Psoas muscle (tissue), 8 donors: Measurements from ENCODE around the gene ASAP2. TPM values are rescaled to one million over a fixed set of nuclear protein-coding genes. Genes with fewer than 3 reads are reported as not detected.

Source experiments
- ATAC-seq, 4 donors: fragments of 200-7000 bp; cut with Tn5 transposase; one replicate each; pipeline ENCODE4 v1.9.1; 2020; ENCODE audit warnings: moderate library complexity in 3 of 4, mild to moderate bottlenecking in 2 of 4
- DNase-seq, 2 donors: peaks; one replicate each; pipeline ENCODE4 v3.0.0-alpha.2; 2020
- H3K27ac ChIP-seq: fragments of 200-600 bp; one replicate; pipeline ENCODE4 v1.8.0; 2022
- H3K27me3 ChIP-seq, 3 donors: fragments of 200-600 bp in 1 of 3; one replicate each; pipeline versions ENCODE4 v1.6.1 to v1.8.0; 2013 to 2022; ENCODE audit warnings: low read length in 2 of 3, mild to moderate bottlenecking in 2 of 3, moderate library complexity in 1 of 3; ENCODE audit not compliant: insufficient read depth in 3 of 3
- H3K36me3 ChIP-seq, 2 donors: fragments of 200-600 bp in 1 of 2; one replicate each; pipeline versions ENCODE4 v1.6.1 to v1.8.0; 2013 to 2022; ENCODE audit warnings: low read depth in 1 of 2, mild to moderate bottlenecking in 1 of 2, moderate library complexity in 1 of 2; ENCODE audit not compliant: insufficient read depth in 1 of 2
- H3K4me1 ChIP-seq: fragments of 200-600 bp; one replicate; pipeline ENCODE4 v1.8.0; 2022
- H3K4me3 ChIP-seq: fragments of 200-600 bp; one replicate; pipeline ENCODE4 v1.8.0; 2022; ENCODE audit warnings: mild to moderate bottlenecking
- H3K9me3 ChIP-seq: fragments of 200-600 bp; one replicate; pipeline ENCODE4 v1.8.0; 2022
- whole genome bisulfite sequencing, 3 donors: extraction: QIAGEN DNeasy Blood & Tissue Kit; methylation state at CpG; one replicate each; pipeline versions ENCODE4 v1.1.6 to v1.1.7; 2013; 5-methylcytosine and 5-hydroxymethylcytosine counted together
- intact Hi-C, 2 donors: fragments of 100-400 bp; cut with DNase I; formaldehyde crosslinking; loops; one replicate each; pipeline versions ENCODE4 v1.11.0 to v1.14.2; 2022
- polyA plus RNA-seq, 3 donors: library from polyadenylated mRNA; stranded (reverse); fragments of 200-250 nt; gene quantifications; one replicate each; pipeline ENCODE4 v1.2.3, GENCODE V29; 2013
- total RNA-seq, 4 donors: library from RNA; stranded (reverse); fragmentation: NEBNext Ultra II Directional in 2 of 4; extraction: Animal tissue kit (Norgen Biotek cat#: 25700) in 2 of 4; gene quantifications; one replicate each; pipeline versions ENCODE4 v1.2.1 to v1.2.4, GENCODE V29; 2021 to 2023
- TF ChIP-seq, protein P1 (sequence below): fragments of 200-600 bp; IDR thresholded peaks from one replicate; pipeline ENCODE4 v1.8.0; 2022; ENCODE audit warnings: antibody characterized with exemption
- donor health status: healthy with polysubstance abuse.
- donor health status: DM: no; HTN: no; CAD: no; lungs with moderate emphysema.
- donor health status: Bipolar disorder and iron deficiency.
- donor health status: healthy.
- donor health status: DM: yes; HTN: yes; CAD: no.
- donor health status: DM: no; HTN: no; CAD: no.
- donor health status: DM: no; HTN: no; CAD: no.
- donor health status: DM: yes; HTN: yes; CAD: no.

Gene ASAP2
- total and polyA plus RNA-seq, 7 donors: 1.6 to 9.0 (median 3.3) TPM

DNA sequence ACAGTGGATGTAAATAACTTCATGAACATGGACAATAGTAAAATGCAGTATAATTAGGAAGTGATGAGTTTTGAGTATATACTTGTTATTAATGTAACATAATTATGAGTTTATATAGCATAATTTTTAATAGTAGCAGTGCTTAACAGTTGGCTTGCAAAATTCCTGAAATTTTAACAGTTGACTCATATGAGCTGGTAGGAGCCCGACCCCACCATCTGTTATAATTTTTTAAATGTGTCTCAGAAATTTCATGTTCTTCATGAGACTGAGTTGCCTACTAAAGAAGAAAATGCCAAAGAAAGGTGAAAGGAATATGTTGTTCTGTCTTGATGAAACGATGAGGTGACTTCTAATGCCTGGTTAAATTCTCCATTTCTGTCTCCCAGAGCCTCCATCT lies 154.1 kb downstream of the ASAP2 start:
- H3K9me3 ChIP-seq: no peaks in the 10 kb centered on the region
- no peaks in the 10 kb centered on the region for H3K27me3 ChIP-seq
- DNase-seq: no peak
- no peak overlapping the region for H3K4me3 ChIP-seq
- intact Hi-C loops: no loop called here
- ATAC-seq: no peak
- WGBS, 3 donors: 59 to 83% (median 83%) methylated on average over 2 of the region's 2 CpGs
- H3K27ac ChIP-seq: no peak overlapping the region
- no peaks in the 10 kb centered on the region for H3K4me1 ChIP-seq
- TF ChIP-seq, protein P1, sequence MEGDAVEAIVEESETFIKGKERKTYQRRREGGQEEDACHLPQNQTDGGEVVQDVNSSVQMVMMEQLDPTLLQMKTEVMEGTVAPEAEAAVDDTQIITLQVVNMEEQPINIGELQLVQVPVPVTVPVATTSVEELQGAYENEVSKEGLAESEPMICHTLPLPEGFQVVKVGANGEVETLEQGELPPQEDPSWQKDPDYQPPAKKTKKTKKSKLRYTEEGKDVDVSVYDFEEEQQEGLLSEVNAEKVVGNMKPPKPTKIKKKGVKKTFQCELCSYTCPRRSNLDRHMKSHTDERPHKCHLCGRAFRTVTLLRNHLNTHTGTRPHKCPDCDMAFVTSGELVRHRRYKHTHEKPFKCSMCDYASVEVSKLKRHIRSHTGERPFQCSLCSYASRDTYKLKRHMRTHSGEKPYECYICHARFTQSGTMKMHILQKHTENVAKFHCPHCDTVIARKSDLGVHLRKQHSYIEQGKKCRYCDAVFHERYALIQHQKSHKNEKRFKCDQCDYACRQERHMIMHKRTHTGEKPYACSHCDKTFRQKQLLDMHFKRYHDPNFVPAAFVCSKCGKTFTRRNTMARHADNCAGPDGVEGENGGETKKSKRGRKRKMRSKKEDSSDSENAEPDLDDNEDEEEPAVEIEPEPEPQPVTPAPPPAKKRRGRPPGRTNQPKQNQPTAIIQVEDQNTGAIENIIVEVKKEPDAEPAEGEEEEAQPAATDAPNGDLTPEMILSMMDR: no peak
- peaks cover 0 to 28% of the 10 kb centered on the region in 2 donors for H3K36me3 ChIP-seq

DNA sequence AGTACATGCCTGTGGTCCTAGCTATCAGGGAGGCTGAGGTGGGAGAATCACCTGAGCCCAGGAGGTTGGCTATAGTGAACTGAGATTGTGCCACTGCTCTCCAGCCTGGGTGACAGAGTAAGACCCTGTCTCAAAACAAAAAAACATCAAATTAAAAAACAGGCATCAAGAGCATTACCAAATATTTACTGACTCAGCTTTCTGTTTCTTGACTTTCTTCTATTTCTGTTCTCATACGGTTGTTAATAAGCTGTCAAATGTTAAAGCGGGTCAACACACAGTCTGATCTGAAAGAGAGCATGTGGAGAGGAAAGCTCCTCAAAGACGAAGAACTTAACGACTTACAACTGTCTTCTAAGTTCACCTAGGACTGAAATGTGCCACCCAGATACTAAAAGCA lies 157.8 kb downstream of the ASAP2 start:
- ATAC-seq: no peak
- TF ChIP-seq, protein P1: no peak
- no peak overlapping the region for H3K27ac ChIP-seq
- WGBS, 3 donors: 81 to 83% (median 82%) methylated on average over 4 of the region's 4 CpGs
- intact Hi-C loops: no loop called here
- no peaks in the 10 kb centered on the region for H3K4me1 ChIP-seq
- no peaks in the 10 kb centered on the region for H3K27me3 ChIP-seq
- no peaks in the 10 kb centered on the region for H3K9me3 ChIP-seq
- H3K36me3 ChIP-seq: peaks cover 0 to 17% of the 10 kb centered on the region in 2 donors
- H3K4me3 ChIP-seq: no peak overlapping the region
- no peak for DNase-seq

DNA sequence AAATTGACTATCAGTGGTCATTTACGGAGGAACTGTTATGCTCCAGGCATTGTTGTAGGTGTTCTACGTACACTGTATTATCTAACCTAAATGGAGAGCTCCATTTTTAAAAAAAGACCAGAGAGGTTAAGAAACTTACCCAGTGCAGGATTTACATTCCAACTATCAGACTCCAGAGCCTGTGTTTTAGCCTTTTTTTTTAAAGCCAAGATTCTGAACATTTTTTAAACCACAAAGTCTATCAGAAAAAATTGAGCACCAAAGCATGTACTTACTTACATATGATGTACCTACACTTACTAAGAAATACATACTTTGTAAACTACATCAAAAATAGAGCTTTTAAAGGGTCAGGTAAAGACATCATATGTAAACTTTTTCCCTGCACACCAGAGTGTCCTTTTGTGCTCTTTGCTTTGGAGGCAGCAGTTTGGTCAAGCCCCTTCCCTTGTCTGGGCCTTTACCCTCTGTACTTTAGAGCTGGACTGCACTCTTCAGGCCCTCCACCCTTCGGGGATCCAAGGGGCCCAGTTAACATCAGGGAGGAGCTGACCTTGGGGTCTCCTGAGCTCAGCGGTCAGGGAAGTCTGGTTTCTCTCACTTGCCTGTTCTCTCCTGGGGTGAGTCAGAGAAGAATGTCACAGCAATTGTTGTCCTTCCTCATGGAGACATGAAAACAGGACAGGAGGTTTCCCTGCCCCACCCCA lies 158.3 kb downstream of the ASAP2 start:
- no peaks in the 10 kb centered on the region for H3K27me3 ChIP-seq
- DNase-seq (no peak), ATAC-seq (no peak)
- H3K9me3 ChIP-seq: no peaks in the 10 kb centered on the region
- H3K36me3 ChIP-seq: peaks cover 0 to 18% of the 10 kb centered on the region in 2 donors
- H3K4me3 ChIP-seq: no peak overlapping the region
- H3K27ac ChIP-seq: no peak overlapping the region
- intact Hi-C loops: no loop called here
- TF ChIP-seq, protein P1: no peak
- 65 to 75% (median 67%) methylated on average over 4 of the region's 4 CpGs for WGBS, 3 donors
- H3K4me1 ChIP-seq: no peaks in the 10 kb centered on the region

DNA sequence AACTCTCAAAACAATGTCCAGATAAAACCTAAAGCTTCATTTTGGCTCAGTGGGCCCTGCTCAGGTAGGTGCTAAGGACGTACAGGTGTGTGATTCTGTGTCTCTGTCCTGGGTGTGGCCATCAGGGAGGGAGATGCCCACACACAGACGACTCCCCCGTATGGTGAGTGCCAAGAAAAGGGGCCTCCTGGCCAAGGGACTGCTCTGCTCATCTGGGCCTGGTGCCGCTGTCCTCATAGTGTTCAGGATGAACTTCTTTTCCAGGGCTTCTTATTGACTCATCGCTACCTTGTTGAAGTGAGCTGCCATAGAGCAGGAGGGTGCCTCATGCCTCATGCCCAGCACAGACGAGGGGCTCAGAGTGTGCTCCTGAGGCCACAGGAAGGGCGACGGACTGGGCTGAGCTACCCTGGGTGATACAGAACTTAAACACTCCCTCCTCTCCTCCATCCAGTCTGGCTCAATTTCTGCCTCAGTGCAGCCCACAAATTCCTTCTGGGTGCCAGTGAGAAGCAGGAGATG lies 158.9 kb downstream of the ASAP2 start:
- H3K4me3 ChIP-seq: no peak overlapping the region
- no peaks in the 10 kb centered on the region for H3K27me3 ChIP-seq
- no peaks in the 10 kb centered on the region for H3K4me1 ChIP-seq
- no peak overlapping the region for H3K27ac ChIP-seq
- peaks cover 0 to 18% of the 10 kb centered on the region in 2 donors for H3K36me3 ChIP-seq
- WGBS, 3 donors: 84 to 88% (median 87%) methylated on average over 8 of the region's 8 CpGs
- no peak for DNase-seq
- ATAC-seq: no peak
- intact Hi-C loops: no loop called here
- TF ChIP-seq, protein P1: no peak
- H3K9me3 ChIP-seq: no peaks in the 10 kb centered on the region

DNA sequence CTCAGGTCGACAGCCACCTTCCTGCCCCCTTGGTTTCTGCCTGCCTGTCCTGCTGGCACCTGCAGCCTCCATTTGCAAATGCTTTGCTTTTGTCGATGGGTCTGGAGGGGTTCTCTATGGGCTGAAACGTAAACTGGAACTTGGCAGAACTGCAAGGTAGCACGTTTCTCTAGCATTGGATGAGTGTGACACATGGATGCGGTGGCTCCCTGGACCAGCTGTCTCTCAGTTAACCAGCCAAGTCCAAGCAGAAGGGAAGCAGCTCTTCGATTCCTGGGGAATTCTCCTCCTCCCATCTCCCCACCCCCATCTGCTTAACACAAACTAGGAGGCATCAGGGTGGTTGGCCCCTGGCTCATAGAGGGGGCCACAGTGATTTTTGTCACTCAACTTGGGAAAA lies 159.4 kb downstream of the ASAP2 start:
- intact Hi-C loops: no loop called here
- ATAC-seq (no peak), DNase-seq (no peak)
- no peaks in the 10 kb centered on the region for H3K9me3 ChIP-seq
- H3K27ac ChIP-seq: no peak overlapping the region
- H3K27me3 ChIP-seq: no peaks in the 10 kb centered on the region
- TF ChIP-seq, protein P1: no peak
- WGBS, 3 donors: 64 to 76% (median 65%) methylated on average over 6 of the region's 6 CpGs
- no peaks in the 10 kb centered on the region for H3K4me1 ChIP-seq
- peaks cover 0 to 18% of the 10 kb centered on the region in 2 donors for H3K36me3 ChIP-seq
- H3K4me3 ChIP-seq: no peak overlapping the region
